Measurements from ENCODE around the gene PPP1R9B. TPM values are rescaled to one million over a fixed set of nuclear protein-coding genes. Genes with fewer than 3 reads are reported as not detected.

The PPP1R9B gene
- total and polyA plus RNA-seq, 8 donors = 13.5 to 34.6 (median 17.7) TPM

- peaks cover 26 to 34% (median 31%) of the 10 kb centered on the region in 3 donors for H3K4me1 ChIP-seq
- peaks cover 0 to 11% (median 7%) of the 10 kb centered on the region in 3 donors for H3K36me3 ChIP-seq
- no peaks in the 10 kb centered on the region for H3K9me3 ChIP-seq
- no peak for FAIRE-seq
- WGBS, 2 donors = 37 to 43% methylated on average over 5 of the region's 5 CpGs
- ATAC-seq = peak in 2 of 4 donors; percentile 4 to 18
- intact Hi-C loops (cut with DNase I) = no loop called here
- peak overlapping the region in 3 of 4 donors; percentile 18 to 50 (median 34) for H3K27ac ChIP-seq
- no peaks in the 10 kb centered on the region for H3K27me3 ChIP-seq
- no peak for TF ChIP-seq CTCF (IDR thresholded peaks at IDR 0.05)
- peak in 5 of 6 donors; percentile 61 to 82 (median 78) for DNase-seq
- no peak overlapping the region for H3K4me3 ChIP-seq
Measured at GRCh38 chr17:50099003-50099402, 51.5 kb downstream of the PPP1R9B start.

- no peaks in the 10 kb centered on the region for H3K27me3 ChIP-seq
- TF ChIP-seq CTCF (IDR thresholded peaks at IDR 0.05) = no peak
- H3K4me1 ChIP-seq = peaks cover 28 to 34% (median 31%) of the 10 kb centered on the region in 3 donors
- peak overlapping the region in 3 of 4 donors; percentile 18 to 50 (median 34) for H3K27ac ChIP-seq
- WGBS, 2 donors = 51 to 55% methylated on average over 4 of the region's 4 CpGs
- no peak for ATAC-seq
- no peak overlapping the region for H3K4me3 ChIP-seq
- H3K9me3 ChIP-seq = no peaks in the 10 kb centered on the region
- intact Hi-C loops (cut with DNase I) = no loop called here
- peaks cover 0 to 11% (median 7%) of the 10 kb centered on the region in 3 donors for H3K36me3 ChIP-seq
- DNase-seq = no peak
- no peak for FAIRE-seq
Measured at GRCh38 chr17:50098583-50098982, 51.9 kb downstream of the PPP1R9B start.

GRCh38 chr17:50097926-50098325 lies 52.6 kb downstream of the PPP1R9B start:
- WGBS, 2 donors = 73 to 74% methylated on average over 4 of the region's 4 CpGs
- Histone ChIP-seq H3K9me3 (no peaks in the 10 kb centered on the region), H3K27me3 (no peaks in the 10 kb centered on the region), H3K4me3 (no peak overlapping the region), H3K36me3 (peaks cover 0 to 11% (median 7%) of the 10 kb centered on the region in 3 donors), H3K27ac (no peak overlapping the region), H3K4me1 (peaks cover 28 to 34% (median 31%) of the 10 kb centered on the region in 3 donors)
- no peak for TF ChIP-seq CTCF (IDR thresholded peaks at IDR 0.05)
- intact Hi-C loops (cut with DNase I) = no loop called here
- ATAC-seq = no peak
- no peak for FAIRE-seq
- DNase-seq = no peak

- H3K27me3 ChIP-seq = no peaks in the 10 kb centered on the region
- DNase-seq (no peak), ATAC-seq (no peak), FAIRE-seq (no peak)
- H3K36me3 ChIP-seq = peaks cover 0 to 11% (median 7%) of the 10 kb centered on the region in 3 donors
- intact Hi-C loops (cut with DNase I) = no loop called here
- no peak for TF ChIP-seq CTCF (IDR thresholded peaks at IDR 0.05)
- no peak overlapping the region for H3K27ac ChIP-seq
- no peak overlapping the region for H3K4me3 ChIP-seq
- WGBS, 2 donors = 69 to 88% methylated on average over 7 of the region's 7 CpGs
- H3K4me1 ChIP-seq = peaks cover 27 to 30% (median 27%) of the 10 kb centered on the region in 3 donors
- no peaks in the 10 kb centered on the region for H3K9me3 ChIP-seq
Measured at GRCh38 chr17:50097455-50097854, 53.0 kb downstream of the PPP1R9B start.

GRCh38 chr17:50096758-50097157 lies 53.7 kb downstream of the PPP1R9B start:
- peaks cover 0 to 11% (median 7%) of the 10 kb centered on the region in 3 donors for H3K36me3 ChIP-seq
- peak overlapping the region in 2 of 4 donors; percentile 26 to 67 for H3K27ac ChIP-seq
- peaks cover 20 to 25% (median 20%) of the 10 kb centered on the region in 3 donors for H3K4me1 ChIP-seq
- no peaks in the 10 kb centered on the region for H3K27me3 ChIP-seq
- no peaks in the 10 kb centered on the region for H3K9me3 ChIP-seq
- FAIRE-seq (no peak), ATAC-seq (no peak), DNase-seq (peak in 2 of 6 donors; percentile 38 to 50)
- intact Hi-C loops (cut with DNase I) = no loop called here
- TF ChIP-seq CTCF (IDR thresholded peaks at IDR 0.05) = no peak
- H3K4me3 ChIP-seq = peak overlapping the region in 1 of 4 donors; percentile 86
- WGBS, 2 donors = 58 to 60% methylated on average over 3 of the region's 3 CpGs
